Type B pancreatic cell (in vitro differentiated cells): ENCODE results near the gene MAP7. TPM values are rescaled to one million over a fixed set of nuclear protein-coding genes. Genes with fewer than 3 reads are reported as not detected.

Source experiments
- DNase-seq: peaks from one replicate; pipeline ENCODE4 v3.0.0; 2021; ENCODE audit warnings: mixed read lengths; ENCODE audit not compliant: unreplicated experiment; ENCODE audit errors: extremely low spot score
- H3K27ac Mint-ChIP-seq: 2 replicates; pipeline ENCODE4 v1.8.0; 2021; ENCODE audit warnings: mild to moderate bottlenecking, mixed read lengths
- H3K27me3 Mint-ChIP-seq: 2 replicates; pipeline ENCODE4 v1.8.0; 2021; ENCODE audit warnings: mixed read lengths
- H3K36me3 Mint-ChIP-seq: 2 replicates; pipeline ENCODE4 v1.8.0; 2021; ENCODE audit warnings: mixed read lengths
- H3K4me1 Mint-ChIP-seq: one replicate; pipeline ENCODE4 v1.8.0; 2021; ENCODE audit warnings: mixed read lengths; ENCODE audit not compliant: unreplicated experiment
- H3K4me3 Mint-ChIP-seq: 2 replicates; pipeline ENCODE4 v1.8.0; 2021; ENCODE audit warnings: mild to moderate bottlenecking, mixed read lengths
- H3K9me3 Mint-ChIP-seq: 2 replicates; pipeline ENCODE4 v1.8.0; 2021; ENCODE audit warnings: mixed read lengths
- total RNA-seq: library from RNA; stranded (reverse); gene quantifications from 2 replicates; pipeline ENCODE4 v1.2.1, GENCODE V29; 2021; ENCODE audit warnings: low replicate concordance
- TF ChIP-seq, protein P1 (sequence below): fragments of 200-600 bp; sonication (generic); conservative IDR thresholded peaks from 2 replicates; pipeline ENCODE4 v1.5.0; 2021; ENCODE audit warnings: antibody characterized with exemption, mild to moderate bottlenecking

Gene MAP7
- total RNA-seq, 1 donor from 2014 or later: 17.8 TPM

DNA sequence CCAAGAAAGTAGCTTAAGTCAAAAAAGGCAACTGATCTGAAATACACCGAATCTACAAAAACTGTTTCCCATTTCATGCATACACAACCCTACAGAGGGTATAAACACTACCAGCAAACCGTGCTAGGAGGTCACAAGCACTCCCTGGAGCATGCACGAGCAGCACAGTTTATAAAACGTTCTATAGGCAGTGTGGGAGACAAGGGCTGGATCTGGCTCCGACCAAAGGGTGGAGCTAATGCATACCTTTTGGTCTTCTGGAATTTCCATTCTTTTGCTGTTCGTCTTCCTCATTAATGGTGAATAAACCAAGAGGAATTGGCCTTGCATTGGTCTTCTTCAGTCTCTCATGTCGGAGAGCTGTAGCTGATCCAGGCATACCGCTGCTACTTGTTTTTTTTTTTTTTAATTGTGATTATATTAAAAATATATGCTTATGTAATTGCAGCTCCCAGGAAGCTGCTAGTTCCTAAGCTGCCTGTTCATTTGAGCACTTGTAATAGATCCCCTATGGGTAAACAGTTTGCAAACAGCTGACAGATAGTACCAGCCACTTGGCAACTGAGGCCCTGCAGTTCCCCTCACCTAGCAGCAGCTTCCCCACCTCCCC lies 24.5 kb downstream of the MAP7 start:
- peak overlapping the region; percentile 63 for H3K4me3 Mint-ChIP-seq
- DNase-seq: no peak
- TF ChIP-seq, protein P1, sequence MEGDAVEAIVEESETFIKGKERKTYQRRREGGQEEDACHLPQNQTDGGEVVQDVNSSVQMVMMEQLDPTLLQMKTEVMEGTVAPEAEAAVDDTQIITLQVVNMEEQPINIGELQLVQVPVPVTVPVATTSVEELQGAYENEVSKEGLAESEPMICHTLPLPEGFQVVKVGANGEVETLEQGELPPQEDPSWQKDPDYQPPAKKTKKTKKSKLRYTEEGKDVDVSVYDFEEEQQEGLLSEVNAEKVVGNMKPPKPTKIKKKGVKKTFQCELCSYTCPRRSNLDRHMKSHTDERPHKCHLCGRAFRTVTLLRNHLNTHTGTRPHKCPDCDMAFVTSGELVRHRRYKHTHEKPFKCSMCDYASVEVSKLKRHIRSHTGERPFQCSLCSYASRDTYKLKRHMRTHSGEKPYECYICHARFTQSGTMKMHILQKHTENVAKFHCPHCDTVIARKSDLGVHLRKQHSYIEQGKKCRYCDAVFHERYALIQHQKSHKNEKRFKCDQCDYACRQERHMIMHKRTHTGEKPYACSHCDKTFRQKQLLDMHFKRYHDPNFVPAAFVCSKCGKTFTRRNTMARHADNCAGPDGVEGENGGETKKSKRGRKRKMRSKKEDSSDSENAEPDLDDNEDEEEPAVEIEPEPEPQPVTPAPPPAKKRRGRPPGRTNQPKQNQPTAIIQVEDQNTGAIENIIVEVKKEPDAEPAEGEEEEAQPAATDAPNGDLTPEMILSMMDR: no peak
- H3K9me3 Mint-ChIP-seq: no peaks in the 10 kb centered on the region
- H3K27me3 Mint-ChIP-seq: no peaks in the 10 kb centered on the region
- no peaks in the 10 kb centered on the region for H3K36me3 Mint-ChIP-seq
- H3K4me1 Mint-ChIP-seq: peaks cover 36% of the 10 kb centered on the region
- no peak overlapping the region for H3K27ac Mint-ChIP-seq

DNA sequence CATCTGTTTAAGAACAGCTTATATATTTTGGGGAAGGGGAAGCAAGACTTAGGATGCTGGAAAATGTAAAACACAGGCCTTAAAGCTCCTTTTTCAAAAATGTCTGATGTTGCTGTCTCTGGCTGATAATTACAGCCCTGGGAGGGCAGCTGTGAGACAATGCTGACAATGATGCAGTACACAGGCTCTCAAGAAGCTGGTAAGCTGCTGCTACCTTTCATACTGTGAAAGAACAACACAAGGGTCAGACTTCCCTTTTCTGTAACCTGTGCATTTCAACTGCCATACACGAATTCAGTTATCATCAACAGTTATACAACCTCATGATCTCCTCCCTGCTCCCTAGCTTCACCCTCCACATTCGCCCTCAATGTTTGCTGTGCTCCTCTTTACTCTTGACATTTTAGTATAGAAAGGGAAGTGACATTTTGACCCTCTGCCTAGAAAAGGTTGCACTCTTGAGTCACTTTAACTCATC lies 25.2 kb downstream of the MAP7 start:
- H3K27me3 Mint-ChIP-seq: no peaks in the 10 kb centered on the region
- no peak overlapping the region for H3K27ac Mint-ChIP-seq
- H3K36me3 Mint-ChIP-seq: no peaks in the 10 kb centered on the region
- H3K4me1 Mint-ChIP-seq: peaks cover 36% of the 10 kb centered on the region
- TF ChIP-seq, protein P1: no peak
- H3K4me3 Mint-ChIP-seq: no peak overlapping the region
- DNase-seq: no peak
- no peaks in the 10 kb centered on the region for H3K9me3 Mint-ChIP-seq

DNA sequence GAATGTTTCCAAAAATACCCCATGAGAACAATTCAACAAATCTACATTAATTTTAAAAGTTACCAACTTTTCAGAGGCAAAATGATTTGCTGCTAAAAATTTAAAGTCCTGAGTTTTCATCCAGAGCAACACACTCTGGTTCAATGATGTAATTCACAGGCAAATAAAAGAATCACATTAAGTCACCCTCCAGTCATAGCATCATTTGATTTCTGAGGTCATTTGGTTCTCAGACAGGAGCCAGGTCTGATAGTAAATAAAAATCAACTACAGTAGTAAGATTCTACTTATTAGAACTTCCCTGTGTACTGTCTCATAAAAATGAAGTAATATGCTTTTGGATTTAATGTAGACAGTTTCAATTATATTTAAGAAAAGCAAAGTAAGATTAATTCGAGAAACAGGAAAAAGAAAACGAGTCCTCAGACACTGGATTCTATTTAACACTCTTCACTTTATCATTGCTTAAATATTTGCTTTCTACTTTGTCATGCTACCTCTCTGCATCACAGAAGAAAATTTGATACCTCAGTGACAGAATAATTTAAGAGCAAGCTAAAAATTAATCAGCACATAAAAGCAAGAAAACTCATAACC lies 25.8 kb downstream of the MAP7 start:
- H3K36me3 Mint-ChIP-seq: no peaks in the 10 kb centered on the region
- H3K9me3 Mint-ChIP-seq: no peaks in the 10 kb centered on the region
- H3K27me3 Mint-ChIP-seq: no peaks in the 10 kb centered on the region
- TF ChIP-seq, protein P1: no peak
- peaks cover 36% of the 10 kb centered on the region for H3K4me1 Mint-ChIP-seq
- DNase-seq: no peak
- H3K27ac Mint-ChIP-seq: no peak overlapping the region
- no peak overlapping the region for H3K4me3 Mint-ChIP-seq

DNA sequence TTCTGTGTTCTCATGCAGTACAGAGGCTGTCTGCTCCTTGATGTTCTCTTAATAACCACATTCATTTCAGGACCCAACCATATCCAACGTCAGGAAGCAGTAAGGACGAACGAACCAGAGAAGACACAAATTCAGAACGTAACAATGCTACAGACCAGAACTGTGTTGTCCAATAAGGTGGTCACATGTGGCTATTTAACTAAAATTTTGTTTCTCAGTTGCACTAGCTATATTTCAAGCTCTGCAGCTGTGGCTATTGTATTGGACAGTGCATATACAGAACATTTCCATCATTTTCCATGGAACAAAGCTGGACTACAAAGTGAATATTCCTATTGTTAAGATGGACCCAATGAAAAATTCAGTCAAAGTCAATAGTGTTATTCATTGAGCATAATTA lies 27.0 kb downstream of the MAP7 start:
- H3K27me3 Mint-ChIP-seq: no peaks in the 10 kb centered on the region
- H3K4me3 Mint-ChIP-seq: no peak overlapping the region

DNA sequence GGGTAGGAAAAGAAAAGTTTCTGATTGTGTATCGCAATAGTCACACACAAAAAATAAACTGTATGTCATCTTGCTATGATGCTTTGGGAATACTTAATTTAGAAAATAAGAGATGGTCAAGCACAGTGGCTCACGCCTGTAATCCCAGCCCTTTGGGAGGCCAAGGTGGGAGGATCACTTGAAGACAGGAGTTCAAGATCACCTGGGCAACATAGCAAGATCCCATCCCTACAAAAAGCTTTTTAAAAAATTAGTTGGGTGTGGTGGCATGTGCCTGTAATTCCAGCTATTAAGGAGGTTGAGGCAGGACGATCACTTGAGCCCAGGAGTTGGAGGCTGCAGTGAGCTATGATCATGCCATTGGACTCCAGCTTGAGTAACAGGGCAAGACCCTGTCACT lies 27.6 kb downstream of the MAP7 start:
- Mint-ChIP-seq H3K4me3 (no peak overlapping the region), H3K27ac (no peak overlapping the region), H3K9me3 (no peaks in the 10 kb centered on the region), H3K36me3 (no peaks in the 10 kb centered on the region), H3K27me3 (no peaks in the 10 kb centered on the region), H3K4me1 (peaks cover 32% of the 10 kb centered on the region)
- TF ChIP-seq, protein P1: no peak
- DNase-seq: no peak

More for the DNA sequence above, 27.0 kb downstream of the MAP7 start:
- TF ChIP-seq, protein P1: no peak
- H3K27ac Mint-ChIP-seq: no peak overlapping the region
- no peaks in the 10 kb centered on the region for H3K9me3 Mint-ChIP-seq
- peaks cover 36% of the 10 kb centered on the region for H3K4me1 Mint-ChIP-seq
- no peak for DNase-seq
- no peaks in the 10 kb centered on the region for H3K36me3 Mint-ChIP-seq
